GM19193 (cell line): ENCODE results near the gene CCR8.

ENCODE experiments used
- POLR2A ChIP-seq: IDR thresholded peaks from 4 replicates; pipeline ENCODE4 v1.6.1; 2011; ENCODE audit not compliant: insufficient read depth, insufficient read length; ENCODE audit errors: extremely low read depth

The CCR8 gene

DNA sequence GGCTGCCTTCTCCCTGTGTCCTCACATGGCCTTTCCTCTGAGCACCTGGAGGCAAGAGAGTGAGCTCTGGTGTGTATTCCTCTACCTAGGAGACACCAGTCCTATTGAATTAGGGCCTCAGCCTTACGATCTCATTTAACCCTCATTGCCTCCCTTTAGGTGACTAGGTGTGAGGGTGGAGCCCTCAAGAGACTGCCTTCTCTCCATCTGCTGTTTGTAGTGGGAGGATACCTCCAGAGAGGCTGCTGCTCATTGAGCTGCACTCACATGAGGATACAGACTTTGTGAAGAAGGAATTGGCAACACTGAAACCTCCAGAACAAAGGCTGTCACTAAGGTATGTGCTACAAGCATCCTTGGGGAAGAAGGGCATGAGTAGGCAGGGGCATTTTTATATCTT, at the start of gene CCR8:
TSS of gene CCR8 (plus strand) at position 217 of the 400 bp plus-strand sequence. CDS start 2,623 bp downstream, outside the sequence.
- TF ChIP-seq POLR2A: no peak

DNA sequence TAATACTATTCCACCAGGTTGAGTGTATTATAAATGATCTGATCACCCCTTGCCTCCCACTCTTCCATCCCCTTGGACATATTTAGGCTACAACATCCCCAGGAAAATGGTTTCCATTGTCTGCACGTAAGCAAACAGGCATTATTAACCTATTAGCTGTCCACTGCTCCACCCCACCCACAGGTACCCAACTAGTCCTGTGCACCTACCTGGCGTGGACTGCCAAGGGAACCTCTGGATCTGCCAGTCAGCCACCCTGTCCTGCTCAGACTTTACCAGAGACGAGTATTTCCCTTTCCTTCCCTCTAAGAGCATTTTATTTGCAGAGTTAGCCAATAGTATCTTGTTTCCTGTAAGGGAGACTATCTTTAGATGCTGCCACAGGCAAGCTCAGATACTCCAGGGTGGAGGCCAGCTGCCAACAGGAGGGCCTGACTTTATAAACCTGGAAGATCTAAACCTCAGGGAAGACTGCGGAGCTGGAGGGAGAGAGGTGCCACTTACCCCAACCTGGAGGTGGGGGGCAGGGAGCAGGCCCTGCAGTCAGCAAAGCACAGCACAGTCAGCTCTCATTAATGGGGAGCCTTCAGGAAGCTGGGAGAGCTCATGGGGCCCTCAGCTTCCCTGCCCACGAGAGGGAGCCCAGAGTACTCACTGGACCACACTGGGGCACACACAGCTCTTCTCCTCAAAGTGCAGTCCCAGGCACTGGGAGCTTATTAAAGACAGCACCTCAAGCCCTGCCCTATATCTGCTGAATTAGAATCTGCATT, 49.6 kb upstream of the CCR8 start, which contains the start of gene CX3CR1:
TSS of gene CX3CR1 (minus strand) at position 292 of the 773 bp plus-strand sequence. CDS start 13,527 bp downstream, outside the sequence.
- no peak for TF ChIP-seq POLR2A

- no peak for TF ChIP-seq POLR2A
Measured at GRCh38 chr3:39280571-39280970, 48.9 kb upstream of the CCR8 start.

GRCh38 chr3:39281533-39281932, 48.0 kb upstream of the CCR8 start:
- no peak for TF ChIP-seq POLR2A

GRCh38 chr3:39282057-39282456, 47.5 kb upstream of the CCR8 start:
- no peak for TF ChIP-seq POLR2A

- TF ChIP-seq POLR2A: no peak
Measured at GRCh38 chr3:39284457-39284881, 45.0 kb upstream of the CCR8 start.

DNA sequence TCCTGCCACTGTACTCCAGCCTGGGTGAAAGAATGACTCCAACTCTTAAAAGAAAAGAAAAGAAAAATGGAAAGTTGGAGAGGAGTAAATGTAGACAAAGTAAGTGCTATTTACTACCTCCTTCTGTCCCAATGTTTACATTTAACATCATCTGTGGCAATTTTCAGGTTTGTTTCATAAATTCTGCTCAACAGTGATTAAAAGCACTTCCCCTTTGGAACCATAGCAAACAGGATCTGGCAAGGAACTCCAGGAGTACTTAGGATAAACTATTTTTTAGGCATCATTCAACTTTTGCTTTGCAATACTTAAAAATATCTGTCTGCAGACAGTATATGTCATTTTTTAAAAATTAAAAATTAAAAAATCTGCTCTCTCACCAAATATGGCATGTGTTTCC, 44.2 kb upstream of the CCR8 start:
- no peak for TF ChIP-seq POLR2A

GRCh38 chr3:39286771-39287170, 42.7 kb upstream of the CCR8 start:
- TF ChIP-seq POLR2A: no peak

GRCh38 chr3:39287216-39288164, 42.0 kb upstream of the CCR8 start:
- TF ChIP-seq POLR2A: no peak

GRCh38 chr3:39288300-39288808, 41.2 kb upstream of the CCR8 start:
- no peak for TF ChIP-seq POLR2A

- no peak for TF ChIP-seq POLR2A
Measured at GRCh38 chr3:39289107-39289506, 40.4 kb upstream of the CCR8 start.

GRCh38 chr3:39290255-39290654, 39.3 kb upstream of the CCR8 start:
- no peak for TF ChIP-seq POLR2A

- no peak for TF ChIP-seq POLR2A
Measured at GRCh38 chr3:39291903-39292329, 37.6 kb upstream of the CCR8 start.

GRCh38 chr3:39292961-39293360, 36.5 kb upstream of the CCR8 start:
- no peak for TF ChIP-seq POLR2A
